ENCODE measurements around the gene COL25A1.

DNA sequence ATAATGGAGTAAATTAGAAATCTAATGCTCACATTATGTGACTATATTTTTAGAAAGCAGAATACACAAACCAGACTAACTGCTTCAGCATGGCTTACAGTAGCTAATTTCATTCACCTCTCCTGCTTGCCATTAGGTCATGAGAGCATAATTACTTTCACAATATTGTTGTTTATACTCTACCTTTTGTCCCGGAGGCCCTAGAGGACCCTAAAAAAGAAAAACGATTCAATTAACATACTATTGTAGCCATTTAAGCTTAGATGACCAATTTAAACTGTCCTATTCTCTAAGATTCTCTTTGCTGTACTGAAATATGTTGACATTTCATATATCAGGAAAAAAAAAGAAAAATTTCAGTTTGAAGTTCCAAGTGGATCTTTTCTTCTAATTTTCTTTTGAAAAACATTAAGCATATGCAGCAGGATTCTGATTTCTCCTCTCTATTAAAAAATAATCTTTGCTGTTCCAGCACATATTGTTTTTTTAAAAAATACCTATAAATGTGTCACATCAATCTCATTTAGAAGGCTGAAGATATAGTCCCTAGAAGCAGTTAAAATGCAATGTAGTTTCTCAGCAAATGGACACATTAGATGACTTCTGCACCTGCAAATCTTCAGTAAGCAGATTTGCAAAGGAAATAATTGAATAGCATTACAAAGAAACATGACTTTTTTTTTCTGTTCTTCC lies 381.9 kb downstream of the COL25A1 start:
- TF ChIP-seq POLR2A (IDR thresholded peaks at IDR 0.05), result no peak
- TF ChIP-seq, protein P1, sequence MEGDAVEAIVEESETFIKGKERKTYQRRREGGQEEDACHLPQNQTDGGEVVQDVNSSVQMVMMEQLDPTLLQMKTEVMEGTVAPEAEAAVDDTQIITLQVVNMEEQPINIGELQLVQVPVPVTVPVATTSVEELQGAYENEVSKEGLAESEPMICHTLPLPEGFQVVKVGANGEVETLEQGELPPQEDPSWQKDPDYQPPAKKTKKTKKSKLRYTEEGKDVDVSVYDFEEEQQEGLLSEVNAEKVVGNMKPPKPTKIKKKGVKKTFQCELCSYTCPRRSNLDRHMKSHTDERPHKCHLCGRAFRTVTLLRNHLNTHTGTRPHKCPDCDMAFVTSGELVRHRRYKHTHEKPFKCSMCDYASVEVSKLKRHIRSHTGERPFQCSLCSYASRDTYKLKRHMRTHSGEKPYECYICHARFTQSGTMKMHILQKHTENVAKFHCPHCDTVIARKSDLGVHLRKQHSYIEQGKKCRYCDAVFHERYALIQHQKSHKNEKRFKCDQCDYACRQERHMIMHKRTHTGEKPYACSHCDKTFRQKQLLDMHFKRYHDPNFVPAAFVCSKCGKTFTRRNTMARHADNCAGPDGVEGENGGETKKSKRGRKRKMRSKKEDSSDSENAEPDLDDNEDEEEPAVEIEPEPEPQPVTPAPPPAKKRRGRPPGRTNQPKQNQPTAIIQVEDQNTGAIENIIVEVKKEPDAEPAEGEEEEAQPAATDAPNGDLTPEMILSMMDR (IDR thresholded peaks at IDR 0.05), result no peak
